ENCODE data around the gene RYR3. TPM values are rescaled to one million over a fixed set of nuclear protein-coding genes. Genes with fewer than 3 reads are reported as not detected.

The RYR3 gene
- polyA plus RNA-seq, 1 donor (not counting 4 experiments of a cell fraction or from before 2014, with no cell fraction given) = 0.04 TPM

- dilution Hi-C loops (cut with MboI; ENCODE audit: extremely low pct_ligation_motif_present, low sequenced_read_pairs) = no loop called here
- no peak for FAIRE-seq
Observed at GRCh38 chr15:33639978-33640377, 329.2 kb downstream of the RYR3 start.

GRCh38 chr15:33641069-33641468, 330.3 kb downstream of the RYR3 start:
- no peaks in the 10 kb centered on the region for H3K79me2 ChIP-seq (ENCODE audit: control insufficient read depth, insufficient read depth, low read length)
- peaks cover 14% of the 10 kb centered on the region for H3K27me3 ChIP-seq (ENCODE audit: control insufficient read depth, extremely low read depth, insufficient read depth, low read length)
- no peaks in the 10 kb centered on the region for H3K9me3 ChIP-seq (ENCODE audit: control insufficient read depth, low read depth, low read length)
- FAIRE-seq (no peak), DNase-seq (ENCODE audit: low read depth, low spot score) (no peak)
- H3K36me3 ChIP-seq (ENCODE audit: control insufficient read depth in 2 of 2, extremely low read depth in 1 of 2, insufficient read depth in 2 of 2, low read length in 2 of 2) = no peaks in the 10 kb centered on the region
- H3K4me2 ChIP-seq (ENCODE audit: control insufficient read depth, extremely low read depth, insufficient read depth, low read depth, low read length) = no peak overlapping the region
- H3K27ac ChIP-seq (ENCODE audit: control insufficient read depth, insufficient read depth, low read length) = no peak overlapping the region
- H3K4me3 ChIP-seq (ENCODE audit: control insufficient read depth in 2 of 3, extremely low read depth in 1 of 3, insufficient read depth in 2 of 3, low read depth in 1 of 3, low read length in 3 of 3) = no peak overlapping the region
- H3K9me1 ChIP-seq (ENCODE audit: control insufficient read depth, extremely low read depth, insufficient read depth, low read length) = no peaks in the 10 kb centered on the region
- H2AFZ ChIP-seq (ENCODE audit: control insufficient read depth, low read length) = no peak overlapping the region
- H3K4me1 ChIP-seq (ENCODE audit: control insufficient read depth, extremely low read depth, insufficient read depth, low read length) = no peaks in the 10 kb centered on the region
- TF ChIP-seq CTCF (optimal IDR thresholded peaks at IDR 0.05 in 1 of 3, IDR thresholded peaks at IDR 0.05 in 1 of 3, conservative IDR thresholded peaks at IDR 0.05 in 1 of 3; ENCODE audit: extremely low read depth in 1 of 3, insufficient read depth in 2 of 3, low read length in 3 of 3) (no peak), EZH2 (IDR thresholded peaks at IDR 0.05; ENCODE audit: low read length) (no peak)
- no peak overlapping the region for H3K9ac ChIP-seq (ENCODE audit: control insufficient read depth, extremely low read depth, insufficient read depth, low read length)
- no peaks in the 10 kb centered on the region for H4K20me1 ChIP-seq (ENCODE audit: control insufficient read depth, extremely low read depth, insufficient read depth, low read length)
- dilution Hi-C loops (cut with MboI; ENCODE audit: extremely low pct_ligation_motif_present, low sequenced_read_pairs) = no loop called here

More at GRCh38 chr15:33639978-33640377, 329.2 kb downstream of the RYR3 start:
- Histone ChIP-seq H3K4me2 (ENCODE audit: control insufficient read depth, extremely low read depth, insufficient read depth, low read depth, low read length) (no peak overlapping the region), H3K4me1 (ENCODE audit: control insufficient read depth, extremely low read depth, insufficient read depth, low read length) (no peaks in the 10 kb centered on the region), H4K20me1 (ENCODE audit: control insufficient read depth, extremely low read depth, insufficient read depth, low read length) (no peaks in the 10 kb centered on the region), H3K79me2 (ENCODE audit: control insufficient read depth, insufficient read depth, low read length) (no peaks in the 10 kb centered on the region), H3K27ac (ENCODE audit: control insufficient read depth, insufficient read depth, low read length) (no peak overlapping the region), H3K9me3 (ENCODE audit: control insufficient read depth, low read depth, low read length) (no peaks in the 10 kb centered on the region), H3K27me3 (ENCODE audit: control insufficient read depth, extremely low read depth, insufficient read depth, low read length) (peaks cover 11% of the 10 kb centered on the region), H3K9me1 (ENCODE audit: control insufficient read depth, extremely low read depth, insufficient read depth, low read length) (no peaks in the 10 kb centered on the region), H3K36me3 (ENCODE audit: control insufficient read depth in 2 of 2, extremely low read depth in 1 of 2, insufficient read depth in 2 of 2, low read length in 2 of 2) (no peaks in the 10 kb centered on the region), H3K9ac (ENCODE audit: control insufficient read depth, extremely low read depth, insufficient read depth, low read length) (no peak overlapping the region), H3K4me3 (ENCODE audit: control insufficient read depth in 2 of 3, extremely low read depth in 1 of 3, insufficient read depth in 2 of 3, low read depth in 1 of 3, low read length in 3 of 3) (no peak overlapping the region), H2AFZ (ENCODE audit: control insufficient read depth, low read length) (no peak overlapping the region)
- DNase-seq (ENCODE audit: low read depth, low spot score) = no peak
- no peak for TF ChIP-seq EZH2 (IDR thresholded peaks at IDR 0.05; ENCODE audit: low read length)
- TF ChIP-seq CTCF (optimal IDR thresholded peaks at IDR 0.05 in 1 of 3, IDR thresholded peaks at IDR 0.05 in 1 of 3, conservative IDR thresholded peaks at IDR 0.05 in 1 of 3; ENCODE audit: extremely low read depth in 1 of 3, insufficient read depth in 2 of 3, low read length in 3 of 3) = no peak
